NCI-H82 treated with DMSO at 0.1 percent for 48 hours (cell line): ENCODE results near the gene GRM7.

ENCODE experiments used
- DNase-seq: peaks from one replicate; lab custom pipeline; 2025; ENCODE audit not compliant: unreplicated experiment; lab: John Stamatoyannopoulos, UW

Gene GRM7

GRCh38 chr3:7637694-7638093 is 776.8 kb downstream of the GRM7 start:
- DNase-seq = no peak

GRCh38 chr3:7638103-7638502 is 777.2 kb downstream of the GRM7 start:
- DNase-seq = no peak

- DNase-seq = no peak
Observed at GRCh38 chr3:7640787-7641186, 779.9 kb downstream of the GRM7 start.

GRCh38 chr3:7646851-7647250 is 785.9 kb downstream of the GRM7 start:
- no peak for DNase-seq

GRCh38 chr3:7650466-7650865 is 789.6 kb downstream of the GRM7 start:
- DNase-seq = no peak

GRCh38 chr3:7651274-7651673 is 790.4 kb downstream of the GRM7 start:
- DNase-seq = no peak

- no peak for DNase-seq
Observed at GRCh38 chr3:7657214-7658112, 796.5 kb downstream of the GRM7 start.

- DNase-seq = no peak
Observed at GRCh38 chr3:7658294-7658693, 797.4 kb downstream of the GRM7 start.

GRCh38 chr3:7659079-7659478 is 798.2 kb downstream of the GRM7 start:
- DNase-seq = no peak

- DNase-seq = no peak
Observed at GRCh38 chr3:7663771-7664170, 802.9 kb downstream of the GRM7 start.

- no peak for DNase-seq
Observed at GRCh38 chr3:7667774-7668173, 806.9 kb downstream of the GRM7 start.

GRCh38 chr3:7669641-7670040 is 808.7 kb downstream of the GRM7 start:
- DNase-seq = no peak

GRCh38 chr3:7678521-7678920 is 817.6 kb downstream of the GRM7 start:
- no peak for DNase-seq

- DNase-seq = no peak
Observed at GRCh38 chr3:7682822-7683229, 821.9 kb downstream of the GRM7 start.

- no peak for DNase-seq
Observed at GRCh38 chr3:7683426-7683825, 822.5 kb downstream of the GRM7 start.

- no peak for DNase-seq
Observed at GRCh38 chr3:7684182-7684715, 823.3 kb downstream of the GRM7 start.

GRCh38 chr3:7687428-7688147 is 826.7 kb downstream of the GRM7 start:
- DNase-seq = no peak

- DNase-seq = no peak
Observed at GRCh38 chr3:7692866-7693265, 832.0 kb downstream of the GRM7 start.

GRCh38 chr3:7693976-7694375 is 833.1 kb downstream of the GRM7 start:
- DNase-seq = no peak

GRCh38 chr3:7695049-7695448 is 834.1 kb downstream of the GRM7 start:
- no peak for DNase-seq

GRCh38 chr3:7696320-7696719 is 835.4 kb downstream of the GRM7 start:
- no peak for DNase-seq

- DNase-seq = no peak
Observed at GRCh38 chr3:7697548-7697947, 836.6 kb downstream of the GRM7 start.
